Stomach smooth muscle (tissue), 2 donors: ENCODE measurements around the gene GALNT7.

Experiments used
- H3K27ac ChIP-seq: one replicate; pipeline ENCODE4 v1.7.0; 2013; ENCODE audit warnings: mild to moderate bottlenecking, low read length, inconsistent platforms
- H3K27me3 ChIP-seq, 2 donors: one replicate each; pipeline ENCODE4 v1.7.0; 2013; ENCODE audit warnings: low read length in 2 of 2; ENCODE audit not compliant: insufficient read depth in 2 of 2, control insufficient read depth in 1 of 2
- H3K36me3 ChIP-seq, 2 donors: one replicate each; pipeline ENCODE4 v1.7.0; 2013; ENCODE audit warnings: low read length in 2 of 2; ENCODE audit not compliant: control insufficient read depth in 2 of 2, insufficient read depth in 2 of 2
- H3K4me1 ChIP-seq: one replicate; pipeline ENCODE4 v1.7.0; 2013; ENCODE audit warnings: low read length; ENCODE audit not compliant: control insufficient read depth, insufficient read depth
- H3K4me3 ChIP-seq, 2 donors: one replicate each; pipeline ENCODE4 v1.7.0; 2013; ENCODE audit warnings: low read length in 2 of 2
- H3K9ac ChIP-seq, 2 donors: one replicate each; pipeline ENCODE4 v1.7.0; 2013; ENCODE audit warnings: low read length in 2 of 2, mild to moderate bottlenecking in 1 of 2
- H3K9me3 ChIP-seq, 2 donors: one replicate each; pipeline ENCODE4 v1.7.0; 2013; ENCODE audit warnings: low read length in 2 of 2; ENCODE audit not compliant: control insufficient read depth in 2 of 2
- donor health status: healthy.
- donor health status: Pancreatic carcinoma.

The GALNT7 gene

GRCh38 chr4:173264245-173264644 is 95.6 kb downstream of the GALNT7 start:
- no peaks in the 10 kb centered on the region for H3K36me3 ChIP-seq
- H3K9me3 ChIP-seq: no peaks in the 10 kb centered on the region
- no peak overlapping the region for H3K4me3 ChIP-seq
- no peak overlapping the region for H3K9ac ChIP-seq
- H3K27ac ChIP-seq: no peak overlapping the region
- no peaks in the 10 kb centered on the region for H3K27me3 ChIP-seq
- H3K4me1 ChIP-seq: peaks cover 7% of the 10 kb centered on the region

- Histone ChIP-seq H3K36me3 (no peaks in the 10 kb centered on the region), H3K4me1 (peaks cover 7% of the 10 kb centered on the region), H3K27ac (no peak overlapping the region), H3K9ac (no peak overlapping the region), H3K27me3 (no peaks in the 10 kb centered on the region), H3K4me3 (peak overlapping the region in 1 of 2 donors; percentile 16), H3K9me3 (no peaks in the 10 kb centered on the region)
Measured at GRCh38 chr4:173264684-173265185, 96.1 kb downstream of the GALNT7 start.

GRCh38 chr4:173265751-173266150 is 97.1 kb downstream of the GALNT7 start:
- H3K36me3 ChIP-seq: no peaks in the 10 kb centered on the region
- H3K9ac ChIP-seq: no peak overlapping the region
- H3K27ac ChIP-seq: no peak overlapping the region
- no peaks in the 10 kb centered on the region for H3K9me3 ChIP-seq
- H3K27me3 ChIP-seq: no peaks in the 10 kb centered on the region
- peaks cover 7% of the 10 kb centered on the region for H3K4me1 ChIP-seq
- no peak overlapping the region for H3K4me3 ChIP-seq

- Histone ChIP-seq H3K27ac (no peak overlapping the region), H3K36me3 (no peaks in the 10 kb centered on the region), H3K4me1 (peaks cover 7% of the 10 kb centered on the region), H3K4me3 (no peak overlapping the region), H3K9ac (no peak overlapping the region), H3K27me3 (no peaks in the 10 kb centered on the region), H3K9me3 (no peaks in the 10 kb centered on the region)
Measured at GRCh38 chr4:173267711-173268110, 99.1 kb downstream of the GALNT7 start.

- Histone ChIP-seq H3K36me3 (no peaks in the 10 kb centered on the region), H3K4me3 (no peak overlapping the region), H3K27me3 (no peaks in the 10 kb centered on the region), H3K9me3 (no peaks in the 10 kb centered on the region), H3K27ac (no peak overlapping the region), H3K9ac (no peak overlapping the region), H3K4me1 (peaks cover 7% of the 10 kb centered on the region)
Measured at GRCh38 chr4:173269280-173269679, 100.7 kb downstream of the GALNT7 start.

GRCh38 chr4:173270312-173271027 is 101.9 kb downstream of the GALNT7 start:
- Histone ChIP-seq H3K36me3 (no peaks in the 10 kb centered on the region), H3K4me3 (no peak overlapping the region), H3K9me3 (no peaks in the 10 kb centered on the region), H3K27ac (no peak overlapping the region), H3K9ac (no peak overlapping the region), H3K27me3 (no peaks in the 10 kb centered on the region), H3K4me1 (no peaks in the 10 kb centered on the region)

- Histone ChIP-seq H3K4me3 (no peak overlapping the region), H3K9me3 (no peaks in the 10 kb centered on the region), H3K9ac (no peak overlapping the region), H3K27me3 (no peaks in the 10 kb centered on the region), H3K27ac (no peak overlapping the region), H3K36me3 (no peaks in the 10 kb centered on the region), H3K4me1 (no peaks in the 10 kb centered on the region)
Measured at GRCh38 chr4:173272314-173272713, 103.7 kb downstream of the GALNT7 start.

- no peaks in the 10 kb centered on the region for H3K9me3 ChIP-seq
- no peaks in the 10 kb centered on the region for H3K36me3 ChIP-seq
- no peaks in the 10 kb centered on the region for H3K4me1 ChIP-seq
- H3K9ac ChIP-seq: no peak overlapping the region
- no peak overlapping the region for H3K4me3 ChIP-seq
- no peak overlapping the region for H3K27ac ChIP-seq
- no peaks in the 10 kb centered on the region for H3K27me3 ChIP-seq
Measured at GRCh38 chr4:173272996-173273395, 104.4 kb downstream of the GALNT7 start.

- Histone ChIP-seq H3K9ac (no peak overlapping the region), H3K36me3 (no peaks in the 10 kb centered on the region), H3K4me3 (no peak overlapping the region), H3K27ac (no peak overlapping the region), H3K9me3 (no peaks in the 10 kb centered on the region), H3K4me1 (no peaks in the 10 kb centered on the region), H3K27me3 (no peaks in the 10 kb centered on the region)
Measured at GRCh38 chr4:173273941-173274340, 105.3 kb downstream of the GALNT7 start.

- Histone ChIP-seq H3K4me3 (no peak overlapping the region), H3K27ac (no peak overlapping the region), H3K9me3 (no peaks in the 10 kb centered on the region), H3K4me1 (no peaks in the 10 kb centered on the region), H3K27me3 (no peaks in the 10 kb centered on the region), H3K9ac (no peak overlapping the region), H3K36me3 (no peaks in the 10 kb centered on the region)
Measured at GRCh38 chr4:173274744-173275143, 106.1 kb downstream of the GALNT7 start.

- no peak overlapping the region for H3K9ac ChIP-seq
- H3K4me3 ChIP-seq: no peak overlapping the region
- no peak overlapping the region for H3K27ac ChIP-seq
- H3K36me3 ChIP-seq: no peaks in the 10 kb centered on the region
- H3K9me3 ChIP-seq: no peaks in the 10 kb centered on the region
- no peaks in the 10 kb centered on the region for H3K27me3 ChIP-seq
- no peaks in the 10 kb centered on the region for H3K4me1 ChIP-seq
Measured at GRCh38 chr4:173275150-173275549, 106.5 kb downstream of the GALNT7 start.
